Lower leg skin (tissue), 3 donors: Measurements from ENCODE around the gene DNAL1.
"Not testable (repeated sequence)": the region's sequence is repeated elsewhere in the genome, so short reads cannot be mapped to it uniquely, and the experiment has no call there.

ENCODE experiments used
- CTCF ChIP-seq, 3 donors: fragments of 450-650 bp; IDR thresholded peaks; one replicate each; pipeline ENCODE4 v1.5.1; 2016; ENCODE audit warnings: antibody characterized with exemption in 3 of 3, mild to moderate bottlenecking in 3 of 3, moderate library complexity in 2 of 3
- POLR2A ChIP-seq, 2 donors: fragments of 450-650 bp; IDR thresholded peaks; one replicate each; pipeline ENCODE4 v1.6.1; 2016 to 2017; ENCODE audit warnings: antibody characterized with exemption in 2 of 2, mild to moderate bottlenecking in 1 of 2, moderate library complexity in 1 of 2

GRCh38 chr14:73636355-73636754 is 8.4 kb upstream of the DNAL1 start:
- TF ChIP-seq CTCF, POLR2A (IDR thresholded peaks at IDR 0.05): not testable (repeated sequence)
